Upper lobe of left lung (tissue), 6 donors: ENCODE data around the gene SPATA33. TPM values are rescaled to one million over a fixed set of nuclear protein-coding genes. Genes with fewer than 3 reads are reported as not detected.
"Not testable (repeated sequence)": the region's sequence is repeated elsewhere in the genome, so short reads cannot be mapped to it uniquely, and the experiment has no call there.

Source experiments
- ATAC-seq, 2 donors: fragments of 200-7000 bp; cut with Tn5 transposase; one replicate each; pipeline ENCODE4 v1.9.1; 2022; ENCODE audit warnings: mild to moderate bottlenecking in 2 of 2, moderate library complexity in 2 of 2; ENCODE audit not compliant: low FRiP score in 2 of 2
- DNase-seq, 2 donors: peaks; one replicate each; pipeline ENCODE4 v3.0.0-alpha.2; 2019 to 2020
- H3K27ac ChIP-seq, 4 donors: fragments of 200-600 bp; sonication (generic); one replicate each; pipeline ENCODE4 v1.5.1; 2016 to 2019
- H3K27me3 ChIP-seq, 4 donors: fragments of 200-600 bp; sonication (generic); one replicate each; pipeline ENCODE4 v1.5.1; 2017 to 2019
- H3K36me3 ChIP-seq, 4 donors: fragments of 200-600 bp; sonication (generic); one replicate each; pipeline ENCODE4 v1.5.1; 2016 to 2019
- H3K4me1 ChIP-seq, 4 donors: fragments of 200-600 bp; sonication (generic); one replicate each; pipeline ENCODE4 v1.5.1; 2018 to 2019
- H3K4me3 ChIP-seq, 4 donors: fragments of 200-600 bp; sonication (generic); one replicate each; pipeline ENCODE4 v1.5.1; 2017 to 2019; ENCODE audit warnings: mild to moderate bottlenecking in 2 of 4, moderate library complexity in 1 of 4
- H3K9me3 ChIP-seq, 4 donors: fragments of 200-600 bp; sonication (generic); one replicate each; pipeline ENCODE4 v1.5.1; 2018 to 2019
- EP300 ChIP-seq, 4 donors: sonication (generic); formaldehyde crosslinking; IDR thresholded peaks; one replicate each; pipeline ENCODE4 v1.5.1; 2017; ENCODE audit warnings: antibody characterized with exemption in 4 of 4, control low read depth in 2 of 4
- POLR2A ChIP-seq, 4 donors: fragments of 450-650 bp; IDR thresholded peaks; one replicate each; pipeline ENCODE4 v1.5.1; 2016 to 2017; ENCODE audit warnings: antibody characterized with exemption in 4 of 4, mild to moderate bottlenecking in 2 of 4
- POLR2AphosphoS5 ChIP-seq, 2 donors: sonication (generic); formaldehyde crosslinking; IDR thresholded peaks; one replicate each; pipeline ENCODE4 v1.5.1; 2017; ENCODE audit warnings: antibody characterized with exemption in 2 of 2
- WGBS, 2 donors: methylation state at CpG; one replicate each; pipeline ENCODE4 v1.1.5; 2017 to 2018; 5-methylcytosine and 5-hydroxymethylcytosine counted together
- total RNA-seq, 6 donors: library from RNA; depleted of rRNA in 4 of 6; stranded (reverse); fragments of >200 nt in 4 of 6; gene quantifications; one replicate each; pipeline versions ENCODE4 v1.1.0 to v1.2.1, GENCODE V29; 2016 to 2021
- TF ChIP-seq, protein P1 (sequence below), 6 experiments: fragments of 450-650 bp in 4 of 6; fragments of 200-600 bp in 2 of 6; sonication (generic) in 2 of 6; IDR thresholded peaks; one replicate each; pipeline ENCODE4 v1.5.1; 2016 to 2019; ENCODE audit warnings: antibody characterized with exemption in 6 of 6
- donor health status: DM: no; HTN: no; CAD: no; lungs with moderate emphysema.
- donor health status: DM: no; HTN: yes; CAD: no; lungs with severe emphysema.

The SPATA33 gene
- total RNA-seq, 6 donors from 2014 or later, result 5.8 to 22.0 (median 8.8) TPM

DNA sequence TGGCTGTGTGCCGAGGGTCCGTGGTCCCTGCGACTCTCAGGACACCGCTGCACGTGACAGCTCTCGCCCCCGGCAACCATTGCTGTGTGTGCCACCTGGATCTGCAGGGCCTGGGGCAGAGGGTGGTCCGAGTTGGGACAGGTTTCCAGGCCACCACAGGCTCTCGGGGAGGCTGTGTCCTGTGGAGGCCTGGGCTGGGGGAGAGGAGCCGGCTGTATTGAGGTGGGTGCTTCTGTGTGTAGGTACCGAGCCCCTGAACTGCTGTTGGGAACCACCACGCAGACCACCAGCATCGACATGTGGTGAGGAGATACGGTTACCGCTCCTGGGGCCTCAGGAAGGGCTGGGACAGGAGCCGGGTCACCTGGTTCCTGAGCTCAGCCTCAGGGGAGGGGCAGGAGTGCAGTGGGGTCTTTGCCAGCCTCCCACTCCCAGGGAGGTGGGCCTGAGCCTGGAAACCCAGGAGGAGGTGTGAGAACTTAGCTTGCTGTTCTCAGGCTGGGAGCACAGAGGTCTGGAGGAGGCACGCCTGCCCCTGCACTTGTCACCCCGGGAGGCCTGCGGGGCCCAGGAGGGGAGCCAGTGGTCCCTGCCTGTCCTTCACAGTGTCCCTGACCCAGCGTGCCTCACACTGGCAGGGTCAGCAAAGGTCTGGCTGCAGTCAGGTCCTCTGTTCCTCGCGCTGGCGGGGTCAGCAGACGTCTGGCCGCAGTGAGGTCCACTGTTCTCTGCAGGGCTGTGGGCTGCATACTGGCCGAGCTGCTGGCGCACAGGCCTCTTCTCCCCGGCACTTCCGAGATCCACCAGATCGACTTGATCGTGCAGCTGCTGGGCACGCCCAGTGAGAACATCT lies 36.5 kb downstream of the SPATA33 start:
- H3K4me1 ChIP-seq, result peaks cover 0 to 11% (median 0%) of the 10 kb centered on the region in 4 donors
- no peaks in the 10 kb centered on the region for H3K27me3 ChIP-seq
- no peaks in the 10 kb centered on the region for H3K9me3 ChIP-seq
- ATAC-seq, result no peak
- peaks cover 5 to 83% (median 63%) of the 10 kb centered on the region in 4 donors for H3K36me3 ChIP-seq
- H3K4me3 ChIP-seq, result no peak overlapping the region
- TF ChIP-seq POLR2AphosphoS5 (IDR thresholded peaks at IDR 0.05), result no peak
- no peak for TF ChIP-seq EP300 (IDR thresholded peaks at IDR 0.05)
- TF ChIP-seq, protein P1, sequence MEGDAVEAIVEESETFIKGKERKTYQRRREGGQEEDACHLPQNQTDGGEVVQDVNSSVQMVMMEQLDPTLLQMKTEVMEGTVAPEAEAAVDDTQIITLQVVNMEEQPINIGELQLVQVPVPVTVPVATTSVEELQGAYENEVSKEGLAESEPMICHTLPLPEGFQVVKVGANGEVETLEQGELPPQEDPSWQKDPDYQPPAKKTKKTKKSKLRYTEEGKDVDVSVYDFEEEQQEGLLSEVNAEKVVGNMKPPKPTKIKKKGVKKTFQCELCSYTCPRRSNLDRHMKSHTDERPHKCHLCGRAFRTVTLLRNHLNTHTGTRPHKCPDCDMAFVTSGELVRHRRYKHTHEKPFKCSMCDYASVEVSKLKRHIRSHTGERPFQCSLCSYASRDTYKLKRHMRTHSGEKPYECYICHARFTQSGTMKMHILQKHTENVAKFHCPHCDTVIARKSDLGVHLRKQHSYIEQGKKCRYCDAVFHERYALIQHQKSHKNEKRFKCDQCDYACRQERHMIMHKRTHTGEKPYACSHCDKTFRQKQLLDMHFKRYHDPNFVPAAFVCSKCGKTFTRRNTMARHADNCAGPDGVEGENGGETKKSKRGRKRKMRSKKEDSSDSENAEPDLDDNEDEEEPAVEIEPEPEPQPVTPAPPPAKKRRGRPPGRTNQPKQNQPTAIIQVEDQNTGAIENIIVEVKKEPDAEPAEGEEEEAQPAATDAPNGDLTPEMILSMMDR (IDR thresholded peaks at IDR 0.05), result no peak
- TF ChIP-seq POLR2A (IDR thresholded peaks at IDR 0.05), result no peak
- no peak for DNase-seq
- H3K27ac ChIP-seq, result no peak overlapping the region
- 90 to 100% methylated on average over 9 to 29 of the region's 32 CpGs for WGBS, 2 donors

DNA sequence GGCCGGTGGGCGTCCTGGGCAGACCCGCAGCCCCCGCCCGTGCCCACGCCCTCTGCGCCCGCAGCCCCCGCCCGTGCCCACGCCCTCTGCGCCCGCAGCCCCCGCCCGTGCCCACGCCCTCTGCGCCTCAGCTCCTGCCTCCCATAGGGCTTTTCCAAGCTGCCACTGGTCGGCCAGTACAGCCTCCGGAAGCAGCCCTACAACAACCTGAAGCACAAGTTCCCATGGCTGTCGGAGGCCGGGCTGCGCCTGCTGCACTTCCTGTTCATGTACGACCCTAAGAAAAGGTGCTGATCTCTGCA lies 37.1 kb downstream of the SPATA33 start:
- H3K4me3 ChIP-seq, DNase-seq, H3K27me3 ChIP-seq, ATAC-seq, H3K9me3 ChIP-seq, H3K27ac ChIP-seq: not testable (repeated sequence)
- Histone ChIP-seq H3K36me3 (peaks cover 5 to 83% (median 63%) of the 10 kb centered on the region in 4 donors), H3K4me1 (peaks cover 2 to 14% (median 3%) of the 10 kb centered on the region in 4 donors)
- 92% methylated on average over 23 of the region's 23 CpGs; no CpG with 5 or more reads in 1 of the 2 donors for WGBS, 2 donors

DNA sequence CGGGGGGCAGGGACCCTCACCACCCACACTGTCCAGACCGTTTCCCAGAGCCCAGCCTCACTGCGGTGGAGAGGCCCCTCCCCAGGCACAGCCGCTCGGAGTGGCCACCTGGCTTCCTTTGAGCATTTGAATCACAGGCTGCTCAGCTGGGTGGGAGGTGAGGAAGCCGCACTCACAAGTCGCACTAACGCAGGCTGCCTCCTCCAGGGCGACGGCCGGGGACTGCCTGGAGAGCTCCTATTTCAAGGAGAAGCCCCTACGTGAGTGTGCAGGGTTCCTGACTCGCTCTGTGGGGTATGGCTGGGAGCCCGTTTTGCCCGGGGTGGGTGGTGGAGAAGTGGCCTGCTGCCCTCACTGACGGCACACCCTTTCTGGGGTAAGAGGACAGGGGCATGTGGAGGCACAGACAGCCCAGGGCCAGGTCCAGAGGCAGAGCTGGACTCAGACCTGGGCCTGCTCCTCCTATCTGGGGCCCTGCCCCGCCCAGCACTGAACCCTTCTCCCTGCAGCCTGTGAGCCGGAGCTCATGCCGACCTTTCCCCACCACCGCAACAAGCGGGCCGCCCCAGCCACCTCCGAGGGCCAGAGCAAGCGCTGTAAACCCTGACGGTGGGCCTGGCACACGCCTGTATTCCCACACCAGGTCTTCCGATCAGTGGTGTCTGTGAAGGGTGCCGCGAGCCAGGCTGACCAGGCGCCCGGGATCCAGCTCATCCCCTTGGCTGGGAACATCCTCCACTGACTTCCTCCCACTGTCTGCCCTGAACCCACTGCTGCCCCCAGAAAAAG lies 37.6 kb downstream of the SPATA33 start:
- TF ChIP-seq EP300 (IDR thresholded peaks at IDR 0.05) (no peak), POLR2A (IDR thresholded peaks at IDR 0.05) (no peak), POLR2AphosphoS5 (IDR thresholded peaks at IDR 0.05) (no peak)
- TF ChIP-seq, protein P1 (IDR thresholded peaks at IDR 0.05), result no peak
- Histone ChIP-seq H3K27me3 (no peaks in the 10 kb centered on the region), H3K27ac (no peak overlapping the region), H3K4me3 (no peak overlapping the region), H3K9me3 (no peaks in the 10 kb centered on the region), H3K36me3 (peaks cover 5 to 80% (median 62%) of the 10 kb centered on the region in 4 donors), H3K4me1 (peaks cover 6 to 20% (median 8%) of the 10 kb centered on the region in 4 donors)
- 92 to 93% methylated on average over 26 to 31 of the region's 31 CpGs for WGBS, 2 donors
- DNase-seq (no peak), ATAC-seq (no peak)

DNA sequence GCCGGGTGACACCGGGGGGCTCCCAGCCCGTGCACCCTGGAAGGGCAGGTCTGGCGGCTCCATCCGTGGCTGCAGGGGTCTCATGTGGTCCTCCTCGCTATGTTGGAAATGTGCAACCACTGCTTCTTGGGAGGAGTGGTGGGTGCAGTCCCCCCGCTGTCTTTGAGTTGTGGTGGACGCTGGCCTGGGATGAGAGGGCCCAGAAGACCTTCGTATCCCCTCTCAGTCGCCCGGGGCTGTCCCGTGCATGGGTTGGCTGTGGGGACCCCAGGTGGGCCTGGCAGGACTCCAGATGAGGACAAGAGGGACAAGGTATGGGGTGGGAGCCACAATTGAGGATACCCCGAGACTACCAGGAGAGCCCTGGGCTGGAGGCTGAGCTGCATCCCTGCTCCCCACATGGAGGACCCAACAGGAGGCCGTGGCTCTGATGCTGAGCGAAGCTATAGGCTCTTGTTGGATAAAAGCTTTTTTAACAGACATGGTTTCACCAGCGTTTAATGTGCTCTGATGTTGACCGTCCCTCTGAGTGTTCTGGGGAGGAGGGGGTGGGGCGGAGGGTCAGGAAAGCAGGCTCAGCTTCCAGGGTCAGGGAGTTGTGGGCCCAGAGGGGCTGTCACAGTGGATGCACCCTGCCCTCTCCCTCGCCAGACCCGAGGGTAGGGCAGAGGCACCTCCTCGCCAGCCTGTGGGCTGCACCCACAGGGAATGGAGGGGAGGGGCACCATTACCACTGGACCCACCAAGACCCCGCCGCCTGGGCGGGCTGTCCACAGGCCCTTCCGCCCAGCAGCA lies 38.4 kb downstream of the SPATA33 start:
- ATAC-seq (no peak), DNase-seq (no peak)
- TF ChIP-seq, protein P1 (IDR thresholded peaks at IDR 0.05), result no peak
- TF ChIP-seq POLR2A (IDR thresholded peaks at IDR 0.05), result peak in 1 of 4 donors; percentile 16
- no peak for TF ChIP-seq EP300 (IDR thresholded peaks at IDR 0.05)
- Histone ChIP-seq H3K36me3 (peaks cover 5 to 72% (median 56%) of the 10 kb centered on the region in 4 donors), H3K27ac (peak overlapping the region in 1 of 4 donors; percentile 39), H3K4me1 (peaks cover 12 to 28% (median 16%) of the 10 kb centered on the region in 4 donors), H3K9me3 (no peaks in the 10 kb centered on the region), H3K4me3 (no peak overlapping the region), H3K27me3 (no peaks in the 10 kb centered on the region)
- 78 to 83% methylated on average over 14 to 19 of the region's 25 CpGs for WGBS, 2 donors
